GM23338 (cell line): ENCODE results near the gene ECHDC1. TPM values are rescaled to one million over a fixed set of nuclear protein-coding genes. Genes with fewer than 3 reads are reported as not detected.

Source experiments
- ATAC-seq: fragments of 200-7000 bp; cut with Tn5 transposase; 3 replicates; pipeline ENCODE4 v1.9.1; 2020
- DNase-seq: peaks from one replicate; pipeline ENCODE4 v3.0.0-alpha.2; 2015; ENCODE audit warnings: low spot score
- H2AFZ ChIP-seq: fragments of 200-600 bp; sonication (generic); 2 replicates; pipeline ENCODE4 v1.8.0; 2016; ENCODE audit warnings: antibody characterized with exemption, mild to moderate bottlenecking, moderate library complexity
- H3F3A ChIP-seq: fragments of 200-600 bp; sonication (generic); replicated peaks from 2 replicates; pipeline ENCODE4 v1.8.0; 2017; ENCODE audit warnings: antibody characterized with exemption, mixed run types, low read depth
- H3K27ac ChIP-seq: fragments of 200-600 bp; sonication (generic); 2 replicates; pipeline ENCODE4 v1.6.1; 2016; ENCODE audit warnings: low read depth
- H3K27me3 ChIP-seq: fragments of 200-600 bp; sonication (generic); 2 replicates; pipeline ENCODE4 v1.8.0; 2016; ENCODE audit warnings: mild to moderate bottlenecking, mixed run types, moderate library complexity; ENCODE audit not compliant: insufficient read depth
- H3K36me3 ChIP-seq: fragments of 200-600 bp; sonication (generic); 2 replicates; pipeline ENCODE4 v1.8.0; 2016; ENCODE audit warnings: mild to moderate bottlenecking; ENCODE audit not compliant: insufficient read depth
- H3K4me1 ChIP-seq: fragments of 200-600 bp; sonication (generic); 2 replicates; pipeline ENCODE4 v1.8.0; 2016; ENCODE audit warnings: mild to moderate bottlenecking, moderate library complexity; ENCODE audit not compliant: insufficient read depth
- H3K4me2 ChIP-seq: fragments of 200-600 bp; sonication (generic); 2 replicates; pipeline ENCODE4 v1.7.1; 2017; ENCODE audit warnings: mixed run types
- H3K4me3 ChIP-seq: fragments of 200-600 bp; sonication (generic); 2 replicates; pipeline ENCODE4 v1.6.1; 2016; ENCODE audit warnings: mixed run types
- H3K79me2 ChIP-seq: fragments of 200-600 bp; sonication (generic); replicated peaks from 2 replicates; pipeline ENCODE4 v1.8.0; 2017; ENCODE audit warnings: mild to moderate bottlenecking; ENCODE audit not compliant: insufficient read depth
- H3K9me2 ChIP-seq: fragments of 200-600 bp; sonication (generic); 2 replicates; pipeline ENCODE4 v1.8.0; 2017; ENCODE audit not compliant: insufficient read depth
- H4K20me1 ChIP-seq: fragments of 200-600 bp; sonication (generic); replicated peaks from 2 replicates; pipeline ENCODE4 v1.8.0; 2017; ENCODE audit warnings: mild to moderate bottlenecking; ENCODE audit not compliant: insufficient read depth
- H3K27ac Mint-ChIP-seq: 2 replicates; pipeline ENCODE4 v1.8.0; 2020; ENCODE audit warnings: inconsistent platforms, mild to moderate bottlenecking, moderate library complexity, mixed read lengths
- H3K27me3 Mint-ChIP-seq: 3 replicates; pipeline ENCODE4 v1.8.0; 2022; ENCODE audit warnings: low read depth, mild to moderate bottlenecking, moderate library complexity, mixed read lengths, inconsistent platforms; ENCODE audit not compliant: insufficient read depth, poor library complexity
- H3K36me3 Mint-ChIP-seq: 3 replicates; pipeline ENCODE4 v1.8.0; 2021; ENCODE audit warnings: low read depth, mild to moderate bottlenecking, inconsistent platforms, moderate library complexity, mixed read lengths
- H3K4me1 Mint-ChIP-seq: 3 replicates; pipeline ENCODE4 v1.8.0; 2020; ENCODE audit warnings: mild to moderate bottlenecking, inconsistent platforms, mixed read lengths
- H3K4me3 Mint-ChIP-seq: 3 replicates; pipeline ENCODE4 v1.8.0; 2021; ENCODE audit warnings: moderate library complexity, mild to moderate bottlenecking, inconsistent platforms, mixed read lengths
- H3K9me3 Mint-ChIP-seq: 3 replicates; pipeline ENCODE4 v1.8.0; 2020; ENCODE audit warnings: moderate library complexity, mild to moderate bottlenecking, inconsistent platforms, mixed read lengths
- CREB1 ChIP-seq: fragments of 250-450 bp; sonication (Bioruptor Pico); IDR thresholded peaks from 2 replicates; pipeline ENCODE4 v1.5.0; 2020; ENCODE audit warnings: low read depth, mild to moderate bottlenecking, moderate library complexity
- EZH2 ChIP-seq: fragments of 200-600 bp; sonication (generic); IDR thresholded peaks from one replicate; pipeline ENCODE4 v1.8.0; 2017; ENCODE audit warnings: antibody characterized with exemption, mild to moderate bottlenecking, low read depth; ENCODE audit not compliant: unreplicated experiment
- JUNB ChIP-seq: IDR thresholded peaks from one replicate; pipeline ENCODE4 v1.6.1; 2016; ENCODE audit warnings: antibody characterized with exemption; ENCODE audit not compliant: unreplicated experiment
- NANOG ChIP-seq: IDR thresholded peaks from 2 replicates; pipeline ENCODE4 v1.6.1; 2016; ENCODE audit warnings: antibody characterized with exemption, borderline replicate concordance
- POLR2AphosphoS5 ChIP-seq: IDR thresholded peaks from 2 replicates; pipeline ENCODE4 v1.6.1; 2016; ENCODE audit warnings: antibody characterized with exemption, low read depth
- REST ChIP-seq: IDR thresholded peaks from one replicate; pipeline ENCODE4 v1.6.1; 2018; ENCODE audit warnings: antibody characterized with exemption; ENCODE audit not compliant: unreplicated experiment
- STAT1 ChIP-seq: IDR thresholded peaks from one replicate; pipeline ENCODE4 v1.6.1; 2016; ENCODE audit warnings: antibody characterized with exemption; ENCODE audit not compliant: unreplicated experiment
- ZNF331 ChIP-seq: fragments of 250-450 bp; sonication (Bioruptor Pico); IDR thresholded peaks from 2 replicates; pipeline ENCODE4 v1.5.0; 2020; ENCODE audit warnings: low read depth, mild to moderate bottlenecking, moderate library complexity
- polyA plus RNA-seq: library from polyadenylated mRNA; unstranded; fragments of >200 nt; fragmentation: Nextera tagmentation; extraction: Ambion mirVana; gene quantifications from 2 replicates; pipeline ENCODE4 v1.2.1, GENCODE V29; 2016
- total RNA-seq: library from RNA; depleted of rRNA; stranded (reverse); fragments of >200 nt; shearing (Covaris generic); gene quantifications from 2 replicates; pipeline ENCODE4 v1.2.3, GENCODE V29; 2014
- TF ChIP-seq, protein P1 (sequence below): IDR thresholded peaks from 2 replicates; pipeline ENCODE4 v1.6.1; 2016; ENCODE audit warnings: antibody characterized with exemption
- TF ChIP-seq, protein P2 (sequence below): fragments of 250-450 bp; sonication (Bioruptor Pico); IDR thresholded peaks from 2 replicates; pipeline ENCODE4 v1.5.0; 2020; ENCODE audit warnings: mild to moderate bottlenecking, moderate library complexity

Gene ECHDC1
- total and polyA plus RNA-seq, 2 experiments from 2014 or later: 65.8 to 98.4 TPM

DNA sequence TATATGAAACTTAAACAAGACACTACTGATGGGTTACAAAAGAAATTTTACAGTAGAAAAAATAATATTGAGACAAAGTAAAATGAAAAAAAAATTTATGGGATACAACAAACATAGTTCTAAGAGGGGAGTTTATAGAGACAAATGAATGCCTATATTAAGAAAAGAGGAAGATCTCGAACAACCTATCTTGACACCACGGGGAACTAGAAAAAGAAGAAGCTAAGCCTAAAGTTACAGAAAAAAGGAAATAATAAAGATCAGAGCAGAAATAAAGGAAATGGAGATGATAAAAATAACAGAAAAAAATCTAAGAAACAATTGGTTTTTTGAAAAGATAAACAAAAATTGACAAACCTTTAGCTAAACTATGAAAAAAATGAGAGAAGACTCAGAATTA is 9.1 kb upstream of the ECHDC1 start:
- Histone ChIP-seq H3K9me2 (no peaks in the 10 kb centered on the region; the same call in 1 of the 2 replicates), H2AFZ (no peak overlapping the region), H3K4me2 (no peak overlapping the region), H3K4me1 (no peaks in the 10 kb centered on the region), H3K4me3 (no peak overlapping the region), H3K27me3 (no peaks in the 10 kb centered on the region), H3K36me3 (no peaks in the 10 kb centered on the region), H3K79me2 (0 out of 2 replicates have a peak, but pooled peaks cover under 1% of the 10 kb centered on the region), H4K20me1 (no peaks in the 10 kb centered on the region), H3F3A (no peaks in the 10 kb centered on the region), H3K27ac (no peak overlapping the region)
- H3K4me1 Mint-ChIP-seq: peaks cover 2% of the 10 kb centered on the region; the same call in 2 of the 3 replicates
- no peak for DNase-seq
- H3K27me3 Mint-ChIP-seq: no peaks in the 10 kb centered on the region
- TF ChIP-seq EZH2: no peak
- TF ChIP-seq NANOG: no peak
- TF ChIP-seq CREB1 (CRISPR knock-in tag): no peak
- TF ChIP-seq POLR2AphosphoS5: no peak
- no peak overlapping the region for H3K4me3 Mint-ChIP-seq
- no peak for ATAC-seq
- peaks cover 55% of the 10 kb centered on the region for H3K9me3 Mint-ChIP-seq
- H3K36me3 Mint-ChIP-seq: peaks cover 60% of the 10 kb centered on the region; the same call in 2 of the 3 replicates
- no peak overlapping the region for H3K27ac Mint-ChIP-seq

- Histone ChIP-seq H3K9me2 (no peaks in the 10 kb centered on the region), H3K4me3 (no peak overlapping the region), H2AFZ (no peak overlapping the region), H4K20me1 (no peaks in the 10 kb centered on the region), H3K4me1 (peaks cover 9% of the 10 kb centered on the region; the same call in 1 of the 2 replicates), H3K79me2 (peaks cover 22% of the 10 kb centered on the region), H3F3A (no peaks in the 10 kb centered on the region), H3K27me3 (no peaks in the 10 kb centered on the region), H3K4me2 (no peak overlapping the region), H3K36me3 (no peaks in the 10 kb centered on the region), H3K27ac (no peak overlapping the region)
- ATAC-seq (no peak), DNase-seq (no peak)
- H3K9me3 Mint-ChIP-seq: peaks cover 43% of the 10 kb centered on the region
- H3K27me3 Mint-ChIP-seq: no peaks in the 10 kb centered on the region
- H3K27ac Mint-ChIP-seq: no peak overlapping the region
- peaks cover 55% of the 10 kb centered on the region; the same call in 2 of the 3 replicates for H3K36me3 Mint-ChIP-seq
- peaks cover 12% of the 10 kb centered on the region for H3K4me1 Mint-ChIP-seq
- H3K4me3 Mint-ChIP-seq: no peak overlapping the region
- TF ChIP-seq REST (no peak), POLR2AphosphoS5 (no peak), JUNB (no peak), CREB1 (CRISPR knock-in tag) (no peak), NANOG (no peak), ZNF331 (no peak), STAT1 (no peak)
- TF ChIP-seq, protein P1, sequence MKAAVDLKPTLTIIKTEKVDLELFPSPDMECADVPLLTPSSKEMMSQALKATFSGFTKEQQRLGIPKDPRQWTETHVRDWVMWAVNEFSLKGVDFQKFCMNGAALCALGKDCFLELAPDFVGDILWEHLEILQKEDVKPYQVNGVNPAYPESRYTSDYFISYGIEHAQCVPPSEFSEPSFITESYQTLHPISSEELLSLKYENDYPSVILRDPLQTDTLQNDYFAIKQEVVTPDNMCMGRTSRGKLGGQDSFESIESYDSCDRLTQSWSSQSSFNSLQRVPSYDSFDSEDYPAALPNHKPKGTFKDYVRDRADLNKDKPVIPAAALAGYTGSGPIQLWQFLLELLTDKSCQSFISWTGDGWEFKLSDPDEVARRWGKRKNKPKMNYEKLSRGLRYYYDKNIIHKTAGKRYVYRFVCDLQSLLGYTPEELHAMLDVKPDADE: no peak
- TF ChIP-seq, protein P2, sequence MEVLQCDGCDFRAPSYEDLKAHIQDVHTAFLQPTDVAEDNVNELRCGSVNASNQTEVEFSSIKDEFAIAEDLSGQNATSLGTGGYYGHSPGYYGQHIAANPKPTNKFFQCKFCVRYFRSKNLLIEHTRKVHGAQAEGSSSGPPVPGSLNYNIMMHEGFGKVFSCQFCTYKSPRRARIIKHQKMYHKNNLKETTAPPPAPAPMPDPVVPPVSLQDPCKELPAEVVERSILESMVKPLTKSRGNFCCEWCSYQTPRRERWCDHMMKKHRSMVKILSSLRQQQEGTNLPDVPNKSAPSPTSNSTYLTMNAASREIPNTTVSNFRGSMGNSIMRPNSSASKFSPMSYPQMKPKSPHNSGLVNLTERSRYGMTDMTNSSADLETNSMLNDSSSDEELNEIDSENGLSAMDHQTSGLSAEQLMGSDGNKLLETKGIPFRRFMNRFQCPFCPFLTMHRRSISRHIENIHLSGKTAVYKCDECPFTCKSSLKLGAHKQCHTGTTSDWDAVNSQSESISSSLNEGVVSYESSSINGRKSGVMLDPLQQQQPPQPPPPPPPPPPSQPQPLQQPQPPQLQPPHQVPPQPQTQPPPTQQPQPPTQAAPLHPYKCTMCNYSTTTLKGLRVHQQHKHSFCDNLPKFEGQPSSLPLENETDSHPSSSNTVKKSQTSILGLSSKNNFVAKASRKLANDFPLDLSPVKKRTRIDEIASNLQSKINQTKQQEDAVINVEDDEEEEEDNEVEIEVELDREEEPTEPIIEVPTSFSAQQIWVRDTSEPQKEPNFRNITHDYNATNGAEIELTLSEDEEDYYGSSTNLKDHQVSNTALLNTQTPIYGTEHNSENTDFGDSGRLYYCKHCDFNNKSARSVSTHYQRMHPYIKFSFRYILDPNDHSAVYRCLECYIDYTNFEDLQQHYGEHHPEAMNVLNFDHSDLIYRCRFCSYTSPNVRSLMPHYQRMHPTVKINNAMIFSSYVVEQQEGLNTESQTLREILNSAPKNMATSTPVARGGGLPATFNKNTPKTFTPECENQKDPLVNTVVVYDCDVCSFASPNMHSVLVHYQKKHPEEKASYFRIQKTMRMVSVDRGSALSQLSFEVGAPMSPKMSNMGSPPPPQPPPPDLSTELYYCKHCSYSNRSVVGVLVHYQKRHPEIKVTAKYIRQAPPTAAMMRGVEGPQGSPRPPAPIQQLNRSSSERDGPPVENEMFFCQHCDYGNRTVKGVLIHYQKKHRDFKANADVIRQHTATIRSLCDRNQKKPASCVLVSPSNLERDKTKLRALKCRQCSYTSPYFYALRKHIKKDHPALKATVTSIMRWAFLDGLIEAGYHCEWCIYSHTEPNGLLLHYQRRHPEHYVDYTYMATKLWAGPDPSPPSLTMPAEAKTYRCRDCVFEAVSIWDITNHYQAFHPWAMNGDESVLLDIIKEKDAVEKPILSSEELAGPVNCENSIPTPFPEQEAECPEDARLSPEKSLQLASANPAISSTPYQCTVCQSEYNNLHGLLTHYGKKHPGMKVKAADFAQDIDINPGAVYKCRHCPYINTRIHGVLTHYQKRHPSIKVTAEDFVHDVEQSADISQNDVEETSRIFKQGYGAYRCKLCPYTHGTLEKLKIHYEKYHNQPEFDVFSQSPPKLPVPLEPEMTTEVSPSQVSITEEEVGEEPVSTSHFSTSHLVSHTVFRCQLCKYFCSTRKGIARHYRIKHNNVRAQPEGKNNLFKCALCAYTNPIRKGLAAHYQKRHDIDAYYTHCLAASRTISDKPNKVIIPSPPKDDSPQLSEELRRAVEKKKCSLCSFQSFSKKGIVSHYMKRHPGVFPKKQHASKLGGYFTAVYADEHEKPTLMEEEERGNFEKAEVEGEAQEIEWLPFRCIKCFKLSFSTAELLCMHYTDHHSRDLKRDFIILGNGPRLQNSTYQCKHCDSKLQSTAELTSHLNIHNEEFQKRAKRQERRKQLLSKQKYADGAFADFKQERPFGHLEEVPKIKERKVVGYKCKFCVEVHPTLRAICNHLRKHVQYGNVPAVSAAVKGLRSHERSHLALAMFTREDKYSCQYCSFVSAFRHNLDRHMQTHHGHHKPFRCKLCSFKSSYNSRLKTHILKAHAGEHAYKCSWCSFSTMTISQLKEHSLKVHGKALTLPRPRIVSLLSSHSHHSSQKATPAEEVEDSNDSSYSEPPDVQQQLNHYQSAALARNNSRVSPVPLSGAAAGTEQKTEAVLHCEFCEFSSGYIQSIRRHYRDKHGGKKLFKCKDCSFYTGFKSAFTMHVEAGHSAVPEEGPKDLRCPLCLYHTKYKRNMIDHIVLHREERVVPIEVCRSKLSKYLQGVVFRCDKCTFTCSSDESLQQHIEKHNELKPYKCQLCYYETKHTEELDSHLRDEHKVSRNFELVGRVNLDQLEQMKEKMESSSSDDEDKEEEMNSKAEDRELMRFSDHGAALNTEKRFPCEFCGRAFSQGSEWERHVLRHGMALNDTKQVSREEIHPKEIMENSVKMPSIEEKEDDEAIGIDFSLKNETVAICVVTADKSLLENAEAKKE (CRISPR knock-in tag): no peak
Observed at GRCh38 chr6:127349980-127350379, 6.6 kb upstream of the ECHDC1 start.
